ENCODE data around the gene ENTPD1.

DNA sequence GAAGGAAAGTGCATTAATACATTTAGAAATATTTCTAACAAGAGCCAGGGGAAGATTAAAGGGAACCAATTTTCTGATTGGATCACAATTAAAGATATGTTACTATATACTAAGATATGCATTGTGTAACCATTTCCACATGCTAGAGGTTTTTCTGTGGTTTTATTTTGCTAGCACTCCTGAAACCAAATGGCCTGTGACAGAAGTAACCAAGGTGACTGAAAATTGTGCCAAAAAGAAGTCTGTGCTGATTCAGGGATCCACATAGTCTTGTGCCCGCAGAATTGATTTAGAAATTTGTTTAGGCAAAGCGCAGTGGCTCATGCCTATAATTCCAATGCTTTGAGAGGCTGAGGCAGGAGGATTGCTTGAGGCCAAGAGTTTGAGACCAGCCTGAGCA, 153.6 kb downstream of the ENTPD1 start:
- TF ChIP-seq POLR2AphosphoS5 (IDR thresholded peaks at IDR 0.05; ENCODE audit: low read depth, low read length) (no peak), POLR2A (IDR thresholded peaks at IDR 0.05; ENCODE audit: borderline replicate concordance, extremely low read depth, insufficient read depth, insufficient read length) (no peak), RAD21 (IDR thresholded peaks at IDR 0.05; ENCODE audit: low read depth) (no peak), ZFX (IDR thresholded peaks at IDR 0.05) (no peak)
